Karpas-422 (cell line): ENCODE measurements around the gene GALNT17. TPM values are rescaled to one million over a fixed set of nuclear protein-coding genes. Genes with fewer than 3 reads are reported as not detected.
A peak's percentile ranks its signal among the peaks of the same experiment; 100 is the strongest.

Experiments used
- DNase-seq: peaks from one replicate; pipeline ENCODE4 v3.0.0-alpha.2; 2015
- H2AFZ ChIP-seq: fragments of 200-600 bp; sonication (generic); 2 replicates; pipeline ENCODE4 v1.6.1; 2014; ENCODE audit warnings: antibody characterized with exemption, low read length, mixed read lengths
- H3K27ac ChIP-seq: fragments of 200-600 bp; sonication (generic); 2 replicates; pipeline ENCODE4 v1.5.1; 2014; ENCODE audit warnings: mild to moderate bottlenecking, low read length, moderate library complexity
- H3K27me3 ChIP-seq: fragments of 200-600 bp; sonication (generic); 2 replicates; pipeline ENCODE4 v1.6.1; 2014; ENCODE audit warnings: low read length, mixed read lengths
- H3K36me3 ChIP-seq: fragments of 200-600 bp; sonication (generic); 2 replicates; pipeline ENCODE4 v1.6.1; 2014; ENCODE audit warnings: low read length, mixed read lengths; ENCODE audit not compliant: insufficient read depth
- H3K4me1 ChIP-seq: fragments of 200-600 bp; sonication (generic); 2 replicates; pipeline ENCODE4 v1.6.1; 2014; ENCODE audit warnings: mild to moderate bottlenecking, low read length, mixed read lengths
- H3K4me2 ChIP-seq: fragments of 200-600 bp; sonication (generic); 2 replicates; pipeline ENCODE4 v1.6.1; 2014; ENCODE audit warnings: low read length, low read depth, mild to moderate bottlenecking; ENCODE audit not compliant: poor library complexity, severe bottlenecking
- H3K4me3 ChIP-seq: fragments of 200-600 bp; sonication (generic); 2 replicates; pipeline ENCODE4 v1.5.1; 2014; ENCODE audit warnings: mild to moderate bottlenecking, antibody characterized with exemption, low read length, mixed read lengths
- H3K79me2 ChIP-seq: fragments of 200-600 bp; sonication (generic); 2 replicates; pipeline ENCODE4 v1.6.1; 2014; ENCODE audit warnings: mild to moderate bottlenecking, low read length, mixed read lengths
- H3K9ac ChIP-seq: fragments of 200-600 bp; sonication (generic); 2 replicates; pipeline ENCODE4 v1.6.0; 2014; ENCODE audit warnings: low read length
- H3K9me2 ChIP-seq: fragments of 200-600 bp; sonication (generic), shearing (Covaris generic); replicated peaks from 2 replicates; pipeline ENCODE4 v1.6.0; 2014; ENCODE audit warnings: mild to moderate bottlenecking, low read length, moderate library complexity; ENCODE audit not compliant: insufficient read depth
- H3K9me3 ChIP-seq: fragments of 300-700, 200-600 bp; sonication (generic); 2 replicates; pipeline ENCODE4 v1.6.1; 2014; ENCODE audit warnings: low read length, mixed read lengths
- H4K20me1 ChIP-seq: fragments of 200-600 bp; sonication (generic); 2 replicates; pipeline ENCODE4 v1.6.1; 2014; ENCODE audit warnings: mild to moderate bottlenecking, antibody characterized with exemption, low read length, low read depth; ENCODE audit not compliant: insufficient read depth
- total RNA-seq: library from RNA; depleted of rRNA; stranded (reverse); fragments of >200 nt; shearing (Covaris generic); gene quantifications from 2 replicates; pipeline ENCODE4 v1.2.3, GENCODE V29; 2014; ENCODE audit warnings: low replicate concordance

Gene GALNT17
- total RNA-seq, 1 experiment from 2014 or later: not detected

- Histone ChIP-seq H3K9me2 (no peaks in the 10 kb centered on the region), H3K79me2 (no peaks in the 10 kb centered on the region), H3K9ac (no peak overlapping the region), H3K4me2 (no peak overlapping the region), H4K20me1 (no peaks in the 10 kb centered on the region), H3K4me3 (no peak overlapping the region), H3K27me3 (no peaks in the 10 kb centered on the region), H2AFZ (no peak overlapping the region), H3K9me3 (no peaks in the 10 kb centered on the region), H3K27ac (no peak overlapping the region), H3K4me1 (no peaks in the 10 kb centered on the region), H3K36me3 (no peaks in the 10 kb centered on the region)
- no peak for DNase-seq
Measured at GRCh38 chr7:71506822-71507221, 374.9 kb downstream of the GALNT17 start.

- Histone ChIP-seq H3K9me3 (no peaks in the 10 kb centered on the region), H3K4me3 (no peak overlapping the region), H3K4me1 (no peaks in the 10 kb centered on the region), H3K36me3 (no peaks in the 10 kb centered on the region), H3K9me2 (no peaks in the 10 kb centered on the region), H4K20me1 (no peaks in the 10 kb centered on the region), H3K27ac (no peak overlapping the region), H2AFZ (no peak overlapping the region), H3K79me2 (no peaks in the 10 kb centered on the region), H3K27me3 (no peaks in the 10 kb centered on the region), H3K4me2 (no peak overlapping the region), H3K9ac (no peak overlapping the region)
- no peak for DNase-seq
Measured at GRCh38 chr7:71507680-71508602, 376.0 kb downstream of the GALNT17 start.

GRCh38 chr7:71509381-71509780 is 377.4 kb downstream of the GALNT17 start:
- Histone ChIP-seq H3K36me3 (no peaks in the 10 kb centered on the region), H3K9ac (no peak overlapping the region), H3K79me2 (no peaks in the 10 kb centered on the region), H3K27me3 (no peaks in the 10 kb centered on the region), H3K27ac (no peak overlapping the region), H2AFZ (no peak overlapping the region), H3K9me3 (no peaks in the 10 kb centered on the region), H4K20me1 (no peaks in the 10 kb centered on the region), H3K9me2 (no peaks in the 10 kb centered on the region; the same call in 1 of the 2 replicates), H3K4me3 (no peak overlapping the region), H3K4me2 (no peak overlapping the region), H3K4me1 (no peaks in the 10 kb centered on the region)
- DNase-seq: no peak

GRCh38 chr7:71511361-71511807 is 379.4 kb downstream of the GALNT17 start:
- Histone ChIP-seq H3K9ac (no peak overlapping the region), H3K9me3 (no peaks in the 10 kb centered on the region), H4K20me1 (no peaks in the 10 kb centered on the region), H3K4me2 (no peak overlapping the region), H3K4me1 (no peaks in the 10 kb centered on the region), H3K4me3 (no peak overlapping the region), H3K36me3 (no peaks in the 10 kb centered on the region), H3K27me3 (no peaks in the 10 kb centered on the region), H2AFZ (no peak overlapping the region), H3K79me2 (no peaks in the 10 kb centered on the region), H3K27ac (no peak overlapping the region), H3K9me2 (no peaks in the 10 kb centered on the region; the same call in 1 of the 2 replicates)
- DNase-seq: peak; percentile 57

GRCh38 chr7:71517940-71518699 is 386.2 kb downstream of the GALNT17 start:
- Histone ChIP-seq H3K27ac (no peak overlapping the region), H3K36me3 (no peaks in the 10 kb centered on the region), H4K20me1 (no peaks in the 10 kb centered on the region), H3K9ac (no peak overlapping the region), H3K27me3 (no peaks in the 10 kb centered on the region), H3K79me2 (no peaks in the 10 kb centered on the region), H3K4me2 (no peak overlapping the region), H3K9me2 (no peaks in the 10 kb centered on the region; the same call in 1 of the 2 replicates), H3K4me3 (no peak overlapping the region), H2AFZ (no peak overlapping the region), H3K9me3 (no peaks in the 10 kb centered on the region), H3K4me1 (no peaks in the 10 kb centered on the region)
- DNase-seq: no peak

GRCh38 chr7:71518880-71519279 is 386.9 kb downstream of the GALNT17 start:
- no peak for DNase-seq
- Histone ChIP-seq H3K4me1 (no peaks in the 10 kb centered on the region), H3K4me3 (no peak overlapping the region), H3K36me3 (no peaks in the 10 kb centered on the region), H3K79me2 (no peaks in the 10 kb centered on the region), H3K9me2 (no peaks in the 10 kb centered on the region; the same call in 1 of the 2 replicates), H3K9me3 (no peaks in the 10 kb centered on the region), H3K4me2 (no peak overlapping the region), H3K27me3 (no peaks in the 10 kb centered on the region), H3K9ac (no peak overlapping the region), H2AFZ (no peak overlapping the region), H3K27ac (no peak overlapping the region), H4K20me1 (no peaks in the 10 kb centered on the region)

GRCh38 chr7:71521506-71521905 is 389.6 kb downstream of the GALNT17 start:
- no peaks in the 10 kb centered on the region for H3K9me3 ChIP-seq
- no peaks in the 10 kb centered on the region for H3K4me1 ChIP-seq
- no peak overlapping the region for H3K27ac ChIP-seq
- H3K79me2 ChIP-seq: no peaks in the 10 kb centered on the region
- H3K27me3 ChIP-seq: no peaks in the 10 kb centered on the region
- no peak overlapping the region for H3K4me3 ChIP-seq
- no peaks in the 10 kb centered on the region for H3K9me2 ChIP-seq
- H3K36me3 ChIP-seq: no peaks in the 10 kb centered on the region
- DNase-seq: no peak
- no peaks in the 10 kb centered on the region for H4K20me1 ChIP-seq
- no peak overlapping the region for H3K9ac ChIP-seq
- no peak overlapping the region for H2AFZ ChIP-seq
- H3K4me2 ChIP-seq: no peak overlapping the region

- Histone ChIP-seq H3K9ac (no peak overlapping the region), H3K4me1 (no peaks in the 10 kb centered on the region), H3K9me3 (no peaks in the 10 kb centered on the region), H3K9me2 (no peaks in the 10 kb centered on the region), H3K36me3 (no peaks in the 10 kb centered on the region), H2AFZ (no peak overlapping the region), H3K4me2 (no peak overlapping the region), H3K27ac (no peak overlapping the region), H3K79me2 (no peaks in the 10 kb centered on the region), H4K20me1 (no peaks in the 10 kb centered on the region), H3K4me3 (no peak overlapping the region), H3K27me3 (no peaks in the 10 kb centered on the region)
- DNase-seq: no peak
Measured at GRCh38 chr7:71526106-71526505, 394.2 kb downstream of the GALNT17 start.
